SK-N-SH treated with all-trans-retinoic acid at 6 μM for 48 hours (cell line): ENCODE data around the gene CSNK2B.

Experiments used
- ATAC-seq: fragments of 200-7000 bp; cut with Tn5 transposase; 3 replicates; pipeline ENCODE4 v1.9.1; 2020; ENCODE audit warnings: mild to moderate bottlenecking, moderate library complexity
- BACH2 ChIP-seq: fragments of 250-450 bp; sonication (Bioruptor Pico); IDR thresholded peaks from 2 replicates; pipeline ENCODE4 v1.9.0; 2021; ENCODE audit warnings: mild to moderate bottlenecking, borderline replicate concordance
- CSDC2 ChIP-seq: fragments of 250-450 bp; sonication (Bioruptor Pico); IDR thresholded peaks from 2 replicates; pipeline ENCODE4 v1.5.0; 2020; ENCODE audit warnings: mild to moderate bottlenecking, moderate library complexity
- ESRRG ChIP-seq: fragments of 250-450 bp; sonication (Bioruptor Pico); IDR thresholded peaks from 2 replicates; pipeline ENCODE4 v1.6.1; 2021; ENCODE audit warnings: mild to moderate bottlenecking
- GLIS3 ChIP-seq: fragments of 250-450 bp; sonication (Bioruptor Pico); IDR thresholded peaks from 2 replicates; pipeline ENCODE4 v1.5.0; 2020; ENCODE audit warnings: mild to moderate bottlenecking, moderate library complexity
- OSR1 ChIP-seq: fragments of 250-450 bp; sonication (Bioruptor Pico); IDR thresholded peaks from 2 replicates; pipeline ENCODE4 v1.8.0; 2022; ENCODE audit warnings: moderate library complexity, mild to moderate bottlenecking, inconsistent platforms
- PPARA ChIP-seq: fragments of 250-450 bp; sonication (Bioruptor Pico); IDR thresholded peaks from 2 replicates; pipeline ENCODE4 v1.5.0; 2020; ENCODE audit warnings: mild to moderate bottlenecking, borderline replicate concordance
- RARB ChIP-seq: fragments of 250-450 bp; sonication (Bioruptor Pico); IDR thresholded peaks from 2 replicates; pipeline ENCODE4 v1.8.0; 2021; ENCODE audit warnings: mild to moderate bottlenecking, moderate library complexity
- SNAI2 ChIP-seq: fragments of 250-450 bp; sonication (Bioruptor Pico); IDR thresholded peaks from 2 replicates; pipeline ENCODE4 v1.5.0; 2020; ENCODE audit warnings: mild to moderate bottlenecking, moderate library complexity
- TCF4 ChIP-seq: fragments of 250-450 bp; sonication (Bioruptor Pico); IDR thresholded peaks from 2 replicates; pipeline ENCODE4 v1.8.0; 2021; ENCODE audit warnings: mild to moderate bottlenecking, moderate library complexity, borderline replicate concordance
- TOX ChIP-seq: fragments of 250-450 bp; sonication (Bioruptor Pico); IDR thresholded peaks from 2 replicates; pipeline ENCODE4 v1.8.0; 2021; ENCODE audit warnings: mild to moderate bottlenecking, moderate library complexity, borderline replicate concordance
- ZC3H10 ChIP-seq: fragments of 250-450 bp; sonication (Bioruptor Pico); IDR thresholded peaks from 2 replicates; pipeline ENCODE4 v1.5.1; 2021; ENCODE audit warnings: mild to moderate bottlenecking, moderate library complexity
- ZFP3 ChIP-seq: fragments of 250-450 bp; sonication (Bioruptor Pico); IDR thresholded peaks from 2 replicates; pipeline ENCODE4 v1.5.0; 2020; ENCODE audit warnings: mild to moderate bottlenecking, moderate library complexity
- ZFP30 ChIP-seq: fragments of 450-650 bp; formaldehyde crosslinking; IDR thresholded peaks from 2 replicates; pipeline ENCODE4 v1.5.0; 2022; ENCODE audit warnings: mild to moderate bottlenecking, moderate library complexity
- ZNF565 ChIP-seq: fragments of 450-650 bp; formaldehyde crosslinking; conservative IDR thresholded peaks from 2 replicates; pipeline ENCODE4 v1.5.0; 2020; ENCODE audit warnings: low read depth, mild to moderate bottlenecking, moderate library complexity
- ZNF70 ChIP-seq: fragments of 450-650 bp; formaldehyde crosslinking; IDR thresholded peaks from 2 replicates; pipeline ENCODE4 v1.5.0; 2020; ENCODE audit warnings: mild to moderate bottlenecking, moderate library complexity
- ZNF8 ChIP-seq: fragments of 450-650 bp; formaldehyde crosslinking; IDR thresholded peaks from 2 replicates; pipeline ENCODE4 v1.5.0; 2020; ENCODE audit warnings: mild to moderate bottlenecking, moderate library complexity
- TF ChIP-seq, protein P1 (sequence below): fragments of 250-450 bp; sonication (Bioruptor Pico); IDR thresholded peaks from 2 replicates; pipeline ENCODE4 v1.5.1; 2021; ENCODE audit warnings: mild to moderate bottlenecking, moderate library complexity
- TF ChIP-seq, protein P2 (sequence below): fragments of 250-450 bp; sonication (Bioruptor Pico); IDR thresholded peaks from 2 replicates; pipeline ENCODE4 v1.5.0; 2020; ENCODE audit warnings: mild to moderate bottlenecking, moderate library complexity
- TF ChIP-seq, protein P3 (sequence below): fragments of 250-450 bp; sonication (Bioruptor Pico); IDR thresholded peaks from 2 replicates; pipeline ENCODE4 v1.8.0; 2021; ENCODE audit warnings: low read depth, mild to moderate bottlenecking, moderate library complexity, borderline replicate concordance
- TF ChIP-seq, protein P4 (sequence below): fragments of 250-450 bp; sonication (Bioruptor Pico); IDR thresholded peaks from 2 replicates; pipeline ENCODE4 v1.5.1; 2020; ENCODE audit warnings: low read depth, mild to moderate bottlenecking, moderate library complexity

CSNK2B gene

DNA sequence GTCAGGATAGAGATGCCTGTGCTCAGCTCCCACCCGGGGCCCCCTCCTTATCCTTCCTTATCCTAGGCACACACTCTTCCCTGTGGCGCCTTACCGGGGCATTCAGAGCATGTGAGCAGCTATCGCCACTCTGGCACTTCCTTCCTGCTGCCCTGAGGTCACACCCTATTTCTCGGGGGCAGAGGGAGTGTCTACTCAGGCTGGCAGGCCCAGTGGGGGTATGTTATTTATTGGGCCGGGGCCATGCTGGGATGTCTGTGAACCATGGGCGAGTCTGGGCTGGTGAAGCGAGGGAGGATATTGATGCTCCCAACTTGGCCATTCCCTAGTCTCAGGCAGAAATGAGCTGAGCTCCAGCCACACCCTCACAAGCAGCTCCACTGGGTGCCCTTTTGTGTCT lies 45.4 kb downstream of the CSNK2B start:
- TF ChIP-seq ZFP3 (no peak), GLIS3 (CRISPR knock-in tag) (no peak), ZC3H10 (no peak), ZNF8 (CRISPR knock-in tag) (no peak), OSR1 (CRISPR knock-in tag) (no peak), PPARA (CRISPR knock-in tag) (no peak), RARB (no peak), TCF4 (CRISPR knock-in tag) (no peak), ZNF70 (CRISPR knock-in tag) (no peak), CSDC2 (CRISPR knock-in tag) (no peak), BACH2 (CRISPR knock-in tag) (no peak), ZNF565 (CRISPR knock-in tag) (no peak), ZFP30 (CRISPR knock-in tag) (no peak), TOX (CRISPR knock-in tag) (no peak), ESRRG (no peak), SNAI2 (CRISPR knock-in tag) (no peak)
- TF ChIP-seq, protein P1, sequence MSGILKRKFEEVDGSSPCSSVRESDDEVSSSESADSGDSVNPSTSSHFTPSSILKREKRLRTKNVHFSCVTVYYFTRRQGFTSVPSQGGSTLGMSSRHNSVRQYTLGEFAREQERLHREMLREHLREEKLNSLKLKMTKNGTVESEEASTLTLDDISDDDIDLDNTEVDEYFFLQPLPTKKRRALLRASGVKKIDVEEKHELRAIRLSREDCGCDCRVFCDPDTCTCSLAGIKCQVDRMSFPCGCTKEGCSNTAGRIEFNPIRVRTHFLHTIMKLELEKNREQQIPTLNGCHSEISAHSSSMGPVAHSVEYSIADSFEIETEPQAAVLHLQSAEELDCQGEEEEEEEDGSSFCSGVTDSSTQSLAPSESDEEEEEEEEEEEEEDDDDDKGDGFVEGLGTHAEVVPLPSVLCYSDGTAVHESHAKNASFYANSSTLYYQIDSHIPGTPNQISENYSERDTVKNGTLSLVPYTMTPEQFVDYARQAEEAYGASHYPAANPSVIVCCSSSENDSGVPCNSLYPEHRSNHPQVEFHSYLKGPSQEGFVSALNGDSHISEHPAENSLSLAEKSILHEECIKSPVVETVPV (CRISPR knock-in tag) = no peak
- TF ChIP-seq, protein P2, sequence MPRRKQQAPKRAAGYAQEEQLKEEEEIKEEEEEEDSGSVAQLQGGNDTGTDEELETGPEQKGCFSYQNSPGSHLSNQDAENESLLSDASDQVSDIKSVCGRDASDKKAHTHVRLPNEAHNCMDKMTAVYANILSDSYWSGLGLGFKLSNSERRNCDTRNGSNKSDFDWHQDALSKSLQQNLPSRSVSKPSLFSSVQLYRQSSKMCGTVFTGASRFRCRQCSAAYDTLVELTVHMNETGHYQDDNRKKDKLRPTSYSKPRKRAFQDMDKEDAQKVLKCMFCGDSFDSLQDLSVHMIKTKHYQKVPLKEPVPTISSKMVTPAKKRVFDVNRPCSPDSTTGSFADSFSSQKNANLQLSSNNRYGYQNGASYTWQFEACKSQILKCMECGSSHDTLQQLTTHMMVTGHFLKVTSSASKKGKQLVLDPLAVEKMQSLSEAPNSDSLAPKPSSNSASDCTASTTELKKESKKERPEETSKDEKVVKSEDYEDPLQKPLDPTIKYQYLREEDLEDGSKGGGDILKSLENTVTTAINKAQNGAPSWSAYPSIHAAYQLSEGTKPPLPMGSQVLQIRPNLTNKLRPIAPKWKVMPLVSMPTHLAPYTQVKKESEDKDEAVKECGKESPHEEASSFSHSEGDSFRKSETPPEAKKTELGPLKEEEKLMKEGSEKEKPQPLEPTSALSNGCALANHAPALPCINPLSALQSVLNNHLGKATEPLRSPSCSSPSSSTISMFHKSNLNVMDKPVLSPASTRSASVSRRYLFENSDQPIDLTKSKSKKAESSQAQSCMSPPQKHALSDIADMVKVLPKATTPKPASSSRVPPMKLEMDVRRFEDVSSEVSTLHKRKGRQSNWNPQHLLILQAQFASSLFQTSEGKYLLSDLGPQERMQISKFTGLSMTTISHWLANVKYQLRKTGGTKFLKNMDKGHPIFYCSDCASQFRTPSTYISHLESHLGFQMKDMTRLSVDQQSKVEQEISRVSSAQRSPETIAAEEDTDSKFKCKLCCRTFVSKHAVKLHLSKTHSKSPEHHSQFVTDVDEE = no peak
- TF ChIP-seq, protein P3, sequence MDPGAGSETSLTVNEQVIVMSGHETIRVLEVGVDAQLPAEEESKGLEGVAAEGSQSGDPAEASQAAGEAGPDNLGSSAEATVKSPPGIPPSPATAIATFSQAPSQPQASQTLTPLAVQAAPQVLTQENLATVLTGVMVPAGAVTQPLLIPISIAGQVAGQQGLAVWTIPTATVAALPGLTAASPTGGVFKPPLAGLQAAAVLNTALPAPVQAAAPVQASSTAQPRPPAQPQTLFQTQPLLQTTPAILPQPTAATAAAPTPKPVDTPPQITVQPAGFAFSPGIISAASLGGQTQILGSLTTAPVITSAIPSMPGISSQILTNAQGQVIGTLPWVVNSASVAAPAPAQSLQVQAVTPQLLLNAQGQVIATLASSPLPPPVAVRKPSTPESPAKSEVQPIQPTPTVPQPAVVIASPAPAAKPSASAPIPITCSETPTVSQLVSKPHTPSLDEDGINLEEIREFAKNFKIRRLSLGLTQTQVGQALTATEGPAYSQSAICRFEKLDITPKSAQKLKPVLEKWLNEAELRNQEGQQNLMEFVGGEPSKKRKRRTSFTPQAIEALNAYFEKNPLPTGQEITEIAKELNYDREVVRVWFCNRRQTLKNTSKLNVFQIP (CRISPR knock-in tag) = no peak
- no peak for ATAC-seq

DNA sequence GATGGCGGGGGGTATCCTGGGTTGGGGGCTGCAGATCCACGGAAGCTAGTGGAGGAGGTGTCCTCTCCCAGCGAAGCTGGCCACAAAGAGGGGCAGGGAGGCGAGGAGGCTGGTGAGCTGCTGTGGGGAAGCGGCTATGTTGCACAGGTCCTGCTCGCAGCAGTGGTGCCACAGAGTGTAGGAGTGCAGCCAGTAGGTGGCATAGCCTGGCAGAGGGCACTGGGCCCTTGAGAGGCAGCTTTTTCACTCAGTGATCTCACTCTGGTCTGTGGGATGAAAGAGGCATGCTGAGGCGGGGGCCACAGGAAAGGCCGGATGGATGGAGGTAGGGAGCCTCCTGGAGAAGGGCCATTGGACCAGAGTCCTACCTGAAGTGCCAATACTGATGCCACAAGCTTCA lies 46.4 kb downstream of the CSNK2B start:
- TF ChIP-seq, protein P2 = no peak
- TF ChIP-seq PPARA (CRISPR knock-in tag) = no peak
- TF ChIP-seq TOX (CRISPR knock-in tag) = no peak
- TF ChIP-seq GLIS3 (CRISPR knock-in tag) = no peak
- no peak for TF ChIP-seq ESRRG
- TF ChIP-seq RARB = no peak
- no peak for TF ChIP-seq SNAI2 (CRISPR knock-in tag)
- TF ChIP-seq OSR1 (CRISPR knock-in tag) = no peak
- TF ChIP-seq BACH2 (CRISPR knock-in tag) = no peak
- TF ChIP-seq, protein P4, sequence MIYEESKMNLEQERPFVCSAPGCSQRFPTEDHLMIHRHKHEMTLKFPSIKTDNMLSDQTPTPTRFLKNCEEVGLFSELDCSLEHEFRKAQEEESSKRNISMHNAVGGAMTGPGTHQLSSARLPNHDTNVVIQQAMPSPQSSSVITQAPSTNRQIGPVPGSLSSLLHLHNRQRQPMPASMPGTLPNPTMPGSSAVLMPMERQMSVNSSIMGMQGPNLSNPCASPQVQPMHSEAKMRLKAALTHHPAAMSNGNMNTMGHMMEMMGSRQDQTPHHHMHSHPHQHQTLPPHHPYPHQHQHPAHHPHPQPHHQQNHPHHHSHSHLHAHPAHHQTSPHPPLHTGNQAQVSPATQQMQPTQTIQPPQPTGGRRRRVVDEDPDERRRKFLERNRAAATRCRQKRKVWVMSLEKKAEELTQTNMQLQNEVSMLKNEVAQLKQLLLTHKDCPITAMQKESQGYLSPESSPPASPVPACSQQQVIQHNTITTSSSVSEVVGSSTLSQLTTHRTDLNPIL (CRISPR knock-in tag) = no peak
- no peak for TF ChIP-seq TCF4 (CRISPR knock-in tag)
- ATAC-seq = peak; percentile 77

DNA sequence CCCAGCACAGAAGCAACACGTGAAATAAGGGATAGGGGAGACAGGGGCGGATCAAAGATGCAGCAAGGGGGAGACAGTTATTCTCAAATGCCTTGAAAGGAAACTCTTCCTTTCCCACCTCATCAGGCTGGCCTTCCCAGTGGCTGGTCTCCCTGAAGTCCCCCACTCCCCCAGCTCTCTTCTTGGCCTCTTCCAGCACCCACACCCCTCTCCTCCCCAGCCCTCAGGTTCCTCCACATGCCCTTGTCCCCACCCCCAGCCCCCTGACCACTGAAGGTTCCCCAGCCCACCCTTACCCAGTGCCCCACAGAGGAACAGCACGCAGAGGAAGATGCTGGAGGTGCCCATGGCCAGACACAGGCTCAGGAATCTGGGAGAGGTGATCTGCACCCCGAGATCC lies 47.6 kb downstream of the CSNK2B start:
- TF ChIP-seq ZNF8 (CRISPR knock-in tag) = no peak
- TF ChIP-seq ZC3H10 = no peak
- no peak for ATAC-seq
